HEK293T (cell line): ENCODE measurements around the gene NEGR1.

Source experiments
- CTCF ChIA-PET: fragments of 350-600 bp; formaldehyde crosslinking; extraction: SDS; loops from one replicate; lab custom pipeline; 2021; ENCODE audit warnings: antibody characterized with exemption, inconsistent platforms; lab: Yijun Ruan, JAX
- POLR2A ChIA-PET: fragments of 350-600 bp; formaldehyde crosslinking; extraction: SDS; loops from one replicate; lab custom pipeline; 2020; ENCODE audit warnings: antibody characterized with exemption, inconsistent platforms; lab: Yijun Ruan, JAX
- DNase-seq: peaks from one replicate; pipeline ENCODE4 v3.0.0; 2012; ENCODE audit warnings: mixed read lengths; ENCODE audit errors: extremely low spot score
- ARNT ChIP-seq: fragments of 450-650 bp; IDR thresholded peaks from 2 replicates; pipeline ENCODE4 v1.6.1; 2017; ENCODE audit warnings: mild to moderate bottlenecking
- BHLHE40 ChIP-seq: fragments of 450-650 bp; IDR thresholded peaks from 2 replicates; pipeline ENCODE4 v1.6.1; 2016; ENCODE audit warnings: mild to moderate bottlenecking, moderate library complexity, borderline replicate concordance
- CTBP1 ChIP-seq: fragments of 450-650 bp; IDR thresholded peaks from 2 replicates; pipeline ENCODE4 v1.6.1; 2016; ENCODE audit warnings: borderline replicate concordance
- ELF4 ChIP-seq: fragments of 450-650 bp; IDR thresholded peaks from 2 replicates; pipeline ENCODE4 v1.6.1; 2017; ENCODE audit warnings: antibody characterized with exemption
- FOXA1 ChIP-seq: fragments of 450-650 bp; IDR thresholded peaks from 2 replicates; pipeline ENCODE4 v1.6.1; 2016; ENCODE audit warnings: mild to moderate bottlenecking
- FOXK2 ChIP-seq: fragments of 450-650 bp; IDR thresholded peaks from 2 replicates; pipeline ENCODE4 v1.6.1; 2016; ENCODE audit warnings: mild to moderate bottlenecking
- FOXM1 ChIP-seq: fragments of 450-650 bp; IDR thresholded peaks from 2 replicates; pipeline ENCODE4 v1.6.1; 2017; ENCODE audit warnings: mild to moderate bottlenecking, borderline replicate concordance
- HDGF ChIP-seq: fragments of 450-650 bp; IDR thresholded peaks from 2 replicates; pipeline ENCODE4 v1.6.1; 2017; ENCODE audit warnings: antibody characterized with exemption, borderline replicate concordance
- L3MBTL2 ChIP-seq: fragments of 450-650 bp; conservative IDR thresholded peaks from 2 replicates; pipeline ENCODE4 v1.6.1; 2016; ENCODE audit warnings: mild to moderate bottlenecking
- LEF1 ChIP-seq: fragments of 450-650 bp; IDR thresholded peaks from 2 replicates; pipeline ENCODE4 v1.6.1; 2017; ENCODE audit warnings: mild to moderate bottlenecking, borderline replicate concordance
- NFRKB ChIP-seq: fragments of 450-650 bp; IDR thresholded peaks from 2 replicates; pipeline ENCODE4 v1.6.1; 2016; ENCODE audit warnings: mild to moderate bottlenecking, moderate library complexity
- PKNOX1 ChIP-seq: fragments of 450-650 bp; IDR thresholded peaks from 2 replicates; pipeline ENCODE4 v1.6.1; 2016
- SP1 ChIP-seq: fragments of 450-650 bp; IDR thresholded peaks from 2 replicates; pipeline ENCODE4 v1.6.1; 2017
- SUZ12 ChIP-seq: fragments of 450-650 bp; IDR thresholded peaks from 2 replicates; pipeline ENCODE4 v1.6.1; 2016; ENCODE audit warnings: mild to moderate bottlenecking
- TARDBP ChIP-seq: fragments of 450-650 bp; IDR thresholded peaks from 2 replicates; pipeline ENCODE4 v1.6.1; 2016
- ZNF384 ChIP-seq: fragments of 450-650 bp; IDR thresholded peaks from 2 replicates; pipeline ENCODE4 v1.6.1; 2016

The NEGR1 gene

GRCh38 chr1:71465093-71465492, 817.2 kb downstream of the NEGR1 start:
- ChIA-PET POLR2A (no interaction called here), CTCF (no interaction called here)
- DNase-seq = no peak
- TF ChIP-seq ZNF384 (no peak), SP1 (no peak), HDGF (no peak), ELF4 (no peak), NFRKB (no peak), CTBP1 (no peak), BHLHE40 (no peak), FOXK2 (no peak), FOXA1 (no peak), L3MBTL2 (no peak), PKNOX1 (no peak), FOXM1 (no peak), TARDBP (no peak), SUZ12 (no peak), ARNT (no peak), LEF1 (no peak)

DNA sequence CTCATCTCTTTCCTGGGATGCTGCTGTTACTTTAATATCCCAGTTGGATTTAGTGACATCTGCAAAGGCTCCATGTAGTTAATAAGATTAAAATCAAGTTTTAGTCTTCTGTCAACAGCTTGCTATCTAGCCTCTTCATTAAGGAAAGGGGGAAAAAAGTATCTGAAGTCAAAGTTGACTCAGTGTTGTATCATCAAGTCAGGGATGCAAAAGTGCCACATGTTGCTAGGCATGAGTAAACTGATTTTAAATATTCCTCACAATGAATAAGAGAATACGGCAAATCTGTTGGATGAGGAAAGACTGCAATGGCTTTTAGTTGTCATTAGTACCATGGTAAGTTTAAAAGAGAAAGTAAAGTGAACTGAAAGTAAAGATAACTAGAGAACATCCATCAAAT, 818.3 kb downstream of the NEGR1 start:
- TF ChIP-seq FOXK2 = no peak
- TF ChIP-seq ARNT = no peak
- no peak for TF ChIP-seq PKNOX1
- TF ChIP-seq FOXM1 = no peak
- TF ChIP-seq ELF4 = no peak
- no peak for TF ChIP-seq NFRKB
- TF ChIP-seq ZNF384 = no peak
- no peak for TF ChIP-seq BHLHE40
- TF ChIP-seq L3MBTL2 = no peak
- TF ChIP-seq LEF1 = no peak
- no peak for TF ChIP-seq FOXA1
- no peak for TF ChIP-seq HDGF
- TF ChIP-seq CTBP1 = no peak
- TF ChIP-seq SUZ12 = no peak
- no peak for TF ChIP-seq TARDBP
- ChIA-PET CTCF (no interaction called here), POLR2A (no interaction called here)
- DNase-seq = no peak

DNA sequence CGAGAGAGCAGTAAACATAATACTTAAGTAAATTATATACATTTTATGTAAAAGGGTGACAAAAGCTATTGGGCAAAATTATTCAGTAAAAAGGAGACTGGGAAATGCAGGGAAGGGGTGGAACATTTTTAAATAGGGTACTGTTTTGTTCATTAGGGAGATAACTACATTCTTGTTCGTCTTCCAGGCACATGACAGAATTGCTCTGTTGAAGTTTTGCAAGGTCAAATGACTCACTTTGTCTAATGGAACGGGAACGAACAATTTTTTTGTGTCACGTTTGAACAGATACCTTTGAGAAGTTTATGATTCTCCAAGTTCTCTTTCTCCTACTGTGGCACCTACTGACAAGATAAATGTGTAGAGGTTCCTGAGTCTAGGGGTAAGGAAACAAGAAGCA, 819.2 kb downstream of the NEGR1 start:
- TF ChIP-seq LEF1 (no peak), FOXA1 (no peak), FOXK2 (no peak), CTBP1 (no peak), NFRKB (no peak), BHLHE40 (no peak), ARNT (no peak), PKNOX1 (no peak), L3MBTL2 (no peak), SP1 (no peak), FOXM1 (no peak), TARDBP (no peak), ELF4 (no peak), ZNF384 (no peak), SUZ12 (no peak), HDGF (no peak)
- DNase-seq = no peak
- POLR2A ChIA-PET = no interaction called here
- CTCF ChIA-PET = no interaction called here

DNA sequence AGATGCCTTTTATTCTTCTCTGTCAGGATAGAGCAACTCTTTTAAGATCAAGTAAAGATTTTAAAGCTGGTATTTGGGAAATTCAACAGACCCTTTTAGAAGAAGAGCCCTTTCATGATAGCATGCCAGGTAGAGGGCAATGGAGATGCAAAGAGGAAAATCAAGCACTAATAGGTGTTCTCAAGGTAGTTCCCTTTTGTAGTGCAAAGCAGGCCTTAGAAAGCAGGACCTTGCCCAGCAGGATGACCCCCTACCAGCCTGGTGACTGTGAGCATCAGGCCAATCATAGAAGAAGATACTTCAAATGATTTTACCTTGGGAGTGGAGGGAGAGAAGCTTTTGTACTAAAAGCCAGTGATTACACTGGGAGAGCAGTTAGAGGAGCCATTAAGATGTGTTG, 820.1 kb downstream of the NEGR1 start:
- no peak for DNase-seq

GRCh38 chr1:71461416-71461815, 820.9 kb downstream of the NEGR1 start:
- POLR2A ChIA-PET = no interaction called here
- no peak for DNase-seq
- TF ChIP-seq HDGF = no peak
- no peak for TF ChIP-seq BHLHE40
- TF ChIP-seq LEF1 = no peak
- TF ChIP-seq CTBP1 = no peak
- no peak for TF ChIP-seq FOXM1
- no peak for TF ChIP-seq TARDBP
- TF ChIP-seq ELF4 = no peak
- no peak for TF ChIP-seq FOXA1
- TF ChIP-seq ZNF384 = no peak
- no peak for TF ChIP-seq ARNT
- TF ChIP-seq FOXK2 = no peak
- TF ChIP-seq L3MBTL2 = no peak
- TF ChIP-seq PKNOX1 = no peak
- TF ChIP-seq NFRKB = no peak
- no peak for TF ChIP-seq SP1
- TF ChIP-seq SUZ12 = no peak
- CTCF ChIA-PET = no interaction called here

More for the DNA sequence above, 820.1 kb downstream of the NEGR1 start:
- ChIA-PET POLR2A (no interaction called here), CTCF (no interaction called here)
- TF ChIP-seq FOXA1 (no peak), TARDBP (no peak), HDGF (no peak)

GRCh38 chr1:71448444-71448843, 833.9 kb downstream of the NEGR1 start:
- TF ChIP-seq FOXK2 = no peak
- ChIA-PET POLR2A (no interaction called here), CTCF (no interaction called here)
- DNase-seq = no peak
